C4-2B (cell line): ENCODE measurements around the gene MNAT1.
"Not testable (repeated sequence)": the region's sequence is repeated elsewhere in the genome, so short reads cannot be mapped to it uniquely, and the experiment has no call there.

ENCODE experiments used
- H3K27ac ChIP-seq: fragments of 450-650 bp; 2 replicates; pipeline ENCODE4 v1.5.1; 2017
- ZFX ChIP-seq: fragments of 450-650 bp; IDR thresholded peaks from 2 replicates; pipeline ENCODE4 v1.6.1; 2017
- TF ChIP-seq, protein P1 (sequence below): fragments of 450-650 bp; conservative IDR thresholded peaks from 2 replicates; pipeline ENCODE4 v1.5.1; 2017; ENCODE audit warnings: mild to moderate bottlenecking

Gene MNAT1

DNA sequence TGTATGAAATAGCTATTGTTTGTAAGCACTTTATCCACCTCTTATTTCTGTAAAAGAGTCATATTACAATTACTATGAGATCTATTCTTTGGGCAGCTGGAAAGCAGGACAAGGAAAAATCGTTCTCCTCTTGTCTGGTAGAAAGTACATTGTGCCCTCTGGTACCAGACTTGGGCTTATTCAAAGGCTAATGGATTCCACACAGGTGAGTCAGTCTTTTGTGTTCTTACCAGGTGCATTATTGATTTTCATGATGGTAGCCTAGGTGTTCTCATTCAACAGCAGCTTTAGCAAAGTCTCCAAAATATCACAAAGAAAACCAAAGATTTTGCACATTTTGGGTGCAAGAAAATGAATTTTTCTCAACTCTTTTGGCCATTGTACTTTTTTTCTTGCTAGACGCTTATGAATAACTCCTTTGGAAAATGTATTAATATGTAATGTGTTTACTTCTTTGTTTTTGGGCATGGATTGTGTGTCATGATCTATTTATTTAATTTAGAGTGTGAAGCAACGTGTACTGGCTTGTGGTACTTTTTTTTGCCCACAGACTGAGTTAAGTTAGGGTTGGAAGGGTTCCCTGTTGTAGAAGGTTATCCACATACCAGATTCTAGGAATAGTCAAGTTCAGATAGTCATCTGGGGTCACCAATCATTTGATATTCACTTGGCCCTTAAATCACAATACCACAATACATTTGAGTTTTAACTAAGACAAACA, 26.2 kb downstream of the MNAT1 start:
- no peak for TF ChIP-seq ZFX
- TF ChIP-seq, protein P1, sequence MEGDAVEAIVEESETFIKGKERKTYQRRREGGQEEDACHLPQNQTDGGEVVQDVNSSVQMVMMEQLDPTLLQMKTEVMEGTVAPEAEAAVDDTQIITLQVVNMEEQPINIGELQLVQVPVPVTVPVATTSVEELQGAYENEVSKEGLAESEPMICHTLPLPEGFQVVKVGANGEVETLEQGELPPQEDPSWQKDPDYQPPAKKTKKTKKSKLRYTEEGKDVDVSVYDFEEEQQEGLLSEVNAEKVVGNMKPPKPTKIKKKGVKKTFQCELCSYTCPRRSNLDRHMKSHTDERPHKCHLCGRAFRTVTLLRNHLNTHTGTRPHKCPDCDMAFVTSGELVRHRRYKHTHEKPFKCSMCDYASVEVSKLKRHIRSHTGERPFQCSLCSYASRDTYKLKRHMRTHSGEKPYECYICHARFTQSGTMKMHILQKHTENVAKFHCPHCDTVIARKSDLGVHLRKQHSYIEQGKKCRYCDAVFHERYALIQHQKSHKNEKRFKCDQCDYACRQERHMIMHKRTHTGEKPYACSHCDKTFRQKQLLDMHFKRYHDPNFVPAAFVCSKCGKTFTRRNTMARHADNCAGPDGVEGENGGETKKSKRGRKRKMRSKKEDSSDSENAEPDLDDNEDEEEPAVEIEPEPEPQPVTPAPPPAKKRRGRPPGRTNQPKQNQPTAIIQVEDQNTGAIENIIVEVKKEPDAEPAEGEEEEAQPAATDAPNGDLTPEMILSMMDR, result no peak
- H3K27ac ChIP-seq, result no peak overlapping the region

DNA sequence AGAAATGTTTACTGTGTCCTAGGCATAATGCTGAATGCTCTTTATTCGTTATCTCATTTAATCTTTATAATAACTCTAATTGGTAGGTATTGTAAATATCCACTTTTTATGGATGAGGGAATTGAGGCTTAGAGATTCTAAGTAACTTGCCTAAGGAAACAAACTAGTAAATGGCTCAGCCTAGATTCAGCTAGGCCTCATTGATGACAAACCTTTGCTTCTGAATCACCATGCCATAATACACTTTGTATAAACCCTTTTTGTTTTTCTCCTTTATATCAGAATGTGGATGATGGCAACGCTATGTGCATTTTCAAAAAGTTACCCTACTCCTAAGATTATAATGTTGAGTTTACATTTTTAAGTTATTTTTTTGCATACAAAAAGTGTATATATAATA, 34.0 kb downstream of the MNAT1 start:
- no peak overlapping the region for H3K27ac ChIP-seq
- TF ChIP-seq, protein P1, result no peak

DNA sequence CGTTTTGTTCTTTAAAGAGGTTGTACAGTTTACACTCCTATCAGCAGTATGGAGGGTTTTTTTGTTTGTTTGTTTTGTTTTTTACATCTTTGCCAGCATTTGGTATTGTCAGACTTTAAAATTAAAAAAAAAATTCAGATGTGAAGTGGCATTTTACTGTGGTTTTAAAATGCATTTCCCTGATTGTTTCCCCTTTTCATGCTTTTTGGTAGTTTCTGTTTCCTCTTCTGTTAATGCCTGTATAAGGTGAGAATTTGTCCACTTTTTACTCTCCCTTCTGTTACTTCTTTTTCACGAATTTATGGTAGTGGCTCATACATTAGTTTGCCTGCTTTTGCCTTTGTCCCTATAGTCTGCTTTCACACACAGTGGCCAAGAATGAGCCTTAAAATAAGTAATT, 36.6 kb downstream of the MNAT1 start:
- no peak for TF ChIP-seq ZFX
- TF ChIP-seq, protein P1, result no peak
- H3K27ac ChIP-seq, result no peak overlapping the region

DNA sequence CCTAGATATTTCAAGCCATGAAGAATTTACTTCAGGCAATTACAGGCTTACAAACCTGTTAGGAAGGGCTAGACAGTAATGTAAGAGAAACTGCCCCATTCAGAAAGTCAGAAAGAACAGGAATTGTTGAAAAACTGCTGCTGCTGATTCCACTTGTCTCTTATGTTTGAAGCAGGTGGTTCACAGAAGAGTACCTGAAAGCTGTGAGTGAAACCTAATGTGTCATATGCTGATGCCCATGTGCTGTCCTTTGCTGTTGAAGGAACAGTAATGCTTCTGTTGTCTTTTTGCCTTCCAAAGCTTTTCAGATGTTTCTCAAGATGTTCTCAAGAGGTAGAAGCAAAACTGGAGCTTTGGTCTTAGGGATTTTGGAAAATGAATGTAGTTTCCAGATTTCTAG, 39.0 kb downstream of the MNAT1 start:
- H3K27ac ChIP-seq, result no peak overlapping the region
- TF ChIP-seq, protein P1, result no peak
- TF ChIP-seq ZFX, result no peak

DNA sequence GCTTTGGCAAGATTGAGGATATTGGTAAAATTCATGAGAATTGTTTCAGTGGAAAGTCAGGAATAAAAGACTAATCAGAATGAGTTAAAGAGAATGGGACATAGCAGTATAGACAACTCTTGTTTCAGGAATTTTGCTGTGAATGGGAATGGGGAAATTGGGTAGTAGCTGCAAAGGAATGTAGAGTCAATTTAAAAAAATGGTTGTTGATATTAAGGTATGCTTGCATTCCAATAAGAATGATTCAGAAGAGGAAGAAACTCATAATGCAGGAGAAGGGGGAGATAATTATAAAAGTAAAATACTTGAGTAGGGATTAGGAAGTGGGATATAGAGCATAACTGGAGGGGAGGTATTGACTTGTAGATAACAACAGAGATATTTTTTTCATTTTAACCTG, 40.7 kb downstream of the MNAT1 start:
- no peak for TF ChIP-seq ZFX
- TF ChIP-seq, protein P1, result no peak
- H3K27ac ChIP-seq, result no peak overlapping the region

DNA sequence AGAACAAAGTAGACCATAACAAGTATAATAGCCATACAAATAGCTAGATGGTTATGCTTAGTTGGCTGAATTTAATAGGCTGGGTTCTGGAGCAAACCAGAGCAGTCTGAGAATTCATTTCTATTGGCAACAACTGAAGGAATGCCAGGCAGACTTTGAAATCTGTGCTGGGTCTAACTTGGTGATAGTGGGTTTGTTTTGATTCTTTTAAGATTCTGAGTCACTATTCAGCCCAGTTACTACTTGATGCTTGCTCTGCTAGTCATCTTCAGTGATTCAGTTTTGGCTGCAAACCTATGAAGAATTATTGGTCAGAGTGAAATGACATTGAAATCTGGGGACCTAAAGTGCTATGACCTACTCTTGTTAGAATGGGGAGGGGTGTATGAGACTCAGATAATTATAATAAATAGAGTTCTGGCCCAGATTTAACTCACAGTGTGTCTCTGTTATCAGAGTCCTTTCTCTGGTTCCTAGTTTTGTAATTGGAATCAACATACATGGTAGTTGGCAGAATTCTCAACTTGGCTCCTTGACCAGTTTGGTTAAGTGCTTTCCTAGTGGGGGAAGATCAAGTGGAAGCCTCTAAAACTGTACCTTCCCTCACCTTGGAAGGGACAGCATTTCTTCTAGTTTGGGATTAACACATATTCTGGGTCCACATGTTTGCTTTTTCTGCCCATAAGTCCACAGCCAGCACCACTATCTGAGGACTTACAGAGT, 43.5 kb downstream of the MNAT1 start:
- TF ChIP-seq, protein P1, result no peak
- TF ChIP-seq ZFX, result no peak
- H3K27ac ChIP-seq, result no peak overlapping the region

DNA sequence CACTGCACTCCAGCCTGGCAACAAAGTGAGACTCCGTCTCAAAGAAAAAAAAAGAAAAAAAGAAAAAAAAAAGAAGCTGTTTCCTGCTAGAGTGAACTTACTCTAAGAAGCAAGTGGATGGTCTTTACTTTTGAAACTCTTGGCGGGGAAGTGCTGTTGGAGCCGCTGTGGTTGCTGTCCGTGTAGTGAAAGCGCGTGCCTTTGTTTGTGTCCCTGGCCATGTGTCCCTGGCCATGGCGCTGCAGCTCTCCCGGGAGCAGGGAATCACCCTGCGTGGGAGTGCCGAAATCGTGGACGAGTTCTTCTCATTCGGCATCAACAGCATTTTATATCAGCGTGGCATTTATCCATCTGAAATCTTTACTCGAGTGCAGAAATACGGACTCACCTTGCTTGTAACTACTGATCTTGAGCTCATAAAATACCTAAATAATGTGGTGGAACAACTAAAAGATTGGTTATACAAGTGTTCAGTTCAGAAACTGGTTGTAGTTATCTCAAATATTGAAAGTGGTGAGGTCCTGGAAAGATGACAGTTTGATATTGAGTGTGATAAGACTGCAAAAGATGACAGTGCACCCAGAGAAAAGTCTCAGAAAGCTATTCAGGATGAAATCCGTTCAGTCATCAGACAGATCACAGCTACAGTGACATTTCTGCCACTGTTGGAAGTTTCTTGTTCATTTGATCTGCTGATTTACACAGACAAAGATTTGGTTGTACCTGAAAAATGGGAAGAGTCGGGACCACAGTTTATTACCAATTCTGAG, 45.4 kb downstream of the MNAT1 start:
- not testable (repeated sequence) for H3K27ac ChIP-seq

DNA sequence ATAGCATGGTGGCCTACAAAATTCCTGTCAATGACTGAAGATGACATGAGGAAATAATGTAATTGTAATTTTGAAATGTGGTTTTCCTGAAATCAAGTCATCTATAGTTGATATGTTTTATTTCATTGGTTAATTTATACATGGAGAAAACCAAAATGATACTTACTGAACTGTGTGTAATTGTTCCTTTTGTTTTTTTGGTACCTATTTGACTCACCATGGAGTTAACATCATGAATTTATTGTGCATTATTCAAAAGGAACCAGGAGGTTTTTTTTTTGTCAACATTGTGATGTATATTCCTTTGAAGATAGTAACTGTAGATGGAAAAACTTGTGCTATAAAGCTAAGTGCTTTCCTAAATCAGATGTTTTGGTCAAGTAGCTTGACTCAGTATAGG, 46.0 kb downstream of the MNAT1 start:
- not testable (repeated sequence) for H3K27ac ChIP-seq
